Esophagus squamous epithelium (tissue), 4 donors: ENCODE measurements around the gene SYTL5.

ENCODE experiments used
- POLR2A ChIP-seq, 4 donors: fragments of 450-650 bp; IDR thresholded peaks; one replicate each; pipeline ENCODE4 v1.6.1; 2017; ENCODE audit warnings: antibody characterized with exemption in 4 of 4, mild to moderate bottlenecking in 4 of 4, moderate library complexity in 3 of 4
- TF ChIP-seq, protein P1 (sequence below), 6 experiments: fragments of 450-650 bp in 4 of 6; fragments of 200-600 bp in 2 of 6; sonication (generic) in 2 of 6; IDR thresholded peaks; one replicate each; pipeline ENCODE4 v1.5.1; 2016 to 2019; ENCODE audit warnings: antibody characterized with exemption in 6 of 6, mild to moderate bottlenecking in 4 of 6, moderate library complexity in 4 of 6

DNA sequence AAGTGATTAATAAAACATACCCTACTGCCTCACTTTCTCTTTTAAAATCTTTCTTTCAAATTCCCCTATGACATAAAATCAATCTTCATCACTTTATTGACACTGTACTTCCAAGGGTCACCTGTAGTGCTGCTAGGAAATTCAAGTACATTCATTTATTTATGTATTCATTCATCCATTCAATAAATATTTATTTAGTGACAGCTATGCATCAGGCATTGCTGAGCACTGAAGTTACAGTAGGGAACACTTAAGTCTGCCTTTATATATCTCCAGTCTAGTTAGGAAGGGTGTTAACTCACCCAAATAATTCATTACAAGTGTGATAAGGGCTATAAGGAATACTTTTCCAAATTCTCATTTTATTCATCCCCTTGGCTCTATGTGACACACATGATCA is 2.3 kb downstream of the SYTL5 start:
- TF ChIP-seq, protein P1, sequence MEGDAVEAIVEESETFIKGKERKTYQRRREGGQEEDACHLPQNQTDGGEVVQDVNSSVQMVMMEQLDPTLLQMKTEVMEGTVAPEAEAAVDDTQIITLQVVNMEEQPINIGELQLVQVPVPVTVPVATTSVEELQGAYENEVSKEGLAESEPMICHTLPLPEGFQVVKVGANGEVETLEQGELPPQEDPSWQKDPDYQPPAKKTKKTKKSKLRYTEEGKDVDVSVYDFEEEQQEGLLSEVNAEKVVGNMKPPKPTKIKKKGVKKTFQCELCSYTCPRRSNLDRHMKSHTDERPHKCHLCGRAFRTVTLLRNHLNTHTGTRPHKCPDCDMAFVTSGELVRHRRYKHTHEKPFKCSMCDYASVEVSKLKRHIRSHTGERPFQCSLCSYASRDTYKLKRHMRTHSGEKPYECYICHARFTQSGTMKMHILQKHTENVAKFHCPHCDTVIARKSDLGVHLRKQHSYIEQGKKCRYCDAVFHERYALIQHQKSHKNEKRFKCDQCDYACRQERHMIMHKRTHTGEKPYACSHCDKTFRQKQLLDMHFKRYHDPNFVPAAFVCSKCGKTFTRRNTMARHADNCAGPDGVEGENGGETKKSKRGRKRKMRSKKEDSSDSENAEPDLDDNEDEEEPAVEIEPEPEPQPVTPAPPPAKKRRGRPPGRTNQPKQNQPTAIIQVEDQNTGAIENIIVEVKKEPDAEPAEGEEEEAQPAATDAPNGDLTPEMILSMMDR (IDR thresholded peaks at IDR 0.05): peak in 1 of 6 experiments; percentile 14
- no peak for TF ChIP-seq POLR2A (IDR thresholded peaks at IDR 0.05)
